ENCODE measurements around the gene NR3C2. TPM values are rescaled to one million over a fixed set of nuclear protein-coding genes. Genes with fewer than 3 reads are reported as not detected.

The NR3C2 gene
- total RNA-seq, 1 experiment from 2014 or later = 14.2 TPM

DNA sequence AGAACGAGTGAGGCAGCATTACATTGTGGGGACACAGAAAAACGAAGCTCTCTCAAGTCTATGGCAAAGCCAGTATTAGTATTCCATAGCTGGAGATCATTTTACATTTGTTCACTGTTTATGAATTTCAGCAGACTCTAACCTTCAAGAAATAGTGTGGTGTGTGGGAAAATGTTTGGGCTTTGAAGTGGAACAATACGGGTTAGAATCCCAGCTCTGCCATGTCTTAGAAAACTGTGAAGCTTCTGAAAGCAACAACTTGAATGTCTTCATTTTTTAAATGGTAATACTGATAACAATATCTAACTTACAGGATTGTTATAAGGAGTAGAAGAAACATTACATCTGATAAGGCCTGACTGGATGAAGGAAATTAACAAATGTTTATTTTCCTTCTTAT, 217.7 kb downstream of the NR3C2 start:
- TF ChIP-seq, protein P1, sequence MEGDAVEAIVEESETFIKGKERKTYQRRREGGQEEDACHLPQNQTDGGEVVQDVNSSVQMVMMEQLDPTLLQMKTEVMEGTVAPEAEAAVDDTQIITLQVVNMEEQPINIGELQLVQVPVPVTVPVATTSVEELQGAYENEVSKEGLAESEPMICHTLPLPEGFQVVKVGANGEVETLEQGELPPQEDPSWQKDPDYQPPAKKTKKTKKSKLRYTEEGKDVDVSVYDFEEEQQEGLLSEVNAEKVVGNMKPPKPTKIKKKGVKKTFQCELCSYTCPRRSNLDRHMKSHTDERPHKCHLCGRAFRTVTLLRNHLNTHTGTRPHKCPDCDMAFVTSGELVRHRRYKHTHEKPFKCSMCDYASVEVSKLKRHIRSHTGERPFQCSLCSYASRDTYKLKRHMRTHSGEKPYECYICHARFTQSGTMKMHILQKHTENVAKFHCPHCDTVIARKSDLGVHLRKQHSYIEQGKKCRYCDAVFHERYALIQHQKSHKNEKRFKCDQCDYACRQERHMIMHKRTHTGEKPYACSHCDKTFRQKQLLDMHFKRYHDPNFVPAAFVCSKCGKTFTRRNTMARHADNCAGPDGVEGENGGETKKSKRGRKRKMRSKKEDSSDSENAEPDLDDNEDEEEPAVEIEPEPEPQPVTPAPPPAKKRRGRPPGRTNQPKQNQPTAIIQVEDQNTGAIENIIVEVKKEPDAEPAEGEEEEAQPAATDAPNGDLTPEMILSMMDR (IDR thresholded peaks at IDR 0.05; ENCODE audit: unreplicated experiment) = no peak
- CTCF ChIA-PET = interaction anchor here (0.6 kb wide), 1 partner anchor 127 kb away, joined by 4 read pairs; no protein-coding TSS in a partner anchor
- Mint-ChIP-seq H3K27ac (ENCODE audit: unreplicated experiment) (no peak overlapping the region), H3K27me3 (ENCODE audit: unreplicated experiment) (no peaks in the 10 kb centered on the region), H3K9me3 (ENCODE audit: low read depth, unreplicated experiment) (no peaks in the 10 kb centered on the region), H3K4me1 (ENCODE audit: low read depth, unreplicated experiment) (no peaks in the 10 kb centered on the region), H3K4me3 (ENCODE audit: low read depth, unreplicated experiment) (no peak overlapping the region), H3K36me3 (ENCODE audit: insufficient read depth, unreplicated experiment) (no peaks in the 10 kb centered on the region)
- intact Hi-C loops (cut with micrococcal nuclease; ENCODE audit: unreplicated experiment) = no loop called here
- BruUV-seq (replicated peaks) = no TSS peak
- DNase-seq = no peak

DNA sequence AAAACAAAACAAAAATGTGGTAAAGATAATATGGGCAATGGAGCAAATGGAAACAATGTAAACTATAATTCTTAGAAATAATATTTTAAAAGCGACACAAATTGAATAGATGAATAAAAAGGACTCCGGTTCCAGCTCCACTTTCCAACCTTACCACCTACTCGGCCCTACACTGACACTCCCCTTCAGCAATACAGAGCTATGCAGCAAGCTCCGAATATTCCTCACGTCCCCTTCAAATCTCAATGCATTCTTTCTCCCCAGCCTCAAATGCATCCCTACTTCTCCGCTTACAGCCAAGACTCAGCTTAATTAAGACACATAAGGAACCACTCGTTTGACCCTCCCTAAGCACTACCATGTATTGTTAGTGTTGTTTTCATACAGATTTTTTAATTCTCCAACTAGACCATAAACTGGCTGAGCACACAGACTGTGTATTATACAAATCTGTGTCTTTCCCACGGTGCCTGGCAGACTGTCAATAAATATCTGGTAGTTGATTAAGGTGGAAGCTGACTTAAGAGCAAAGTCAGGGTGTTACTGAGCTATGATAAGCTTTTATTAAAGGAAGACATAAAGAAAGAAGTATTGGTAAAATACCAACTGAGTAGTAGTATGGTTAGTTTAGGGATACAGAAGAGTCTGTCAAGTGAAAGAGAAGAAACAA, 219.1 kb downstream of the NR3C2 start:
- intact Hi-C loops (cut with micrococcal nuclease; ENCODE audit: unreplicated experiment) = no loop called here
- DNase-seq = no peak
- no peaks in the 10 kb centered on the region for H3K4me1 Mint-ChIP-seq (ENCODE audit: low read depth, unreplicated experiment)
- H3K27me3 Mint-ChIP-seq (ENCODE audit: unreplicated experiment) = no peaks in the 10 kb centered on the region
- BruUV-seq (replicated peaks) = no TSS peak
- TF ChIP-seq, protein P1 (IDR thresholded peaks at IDR 0.05; ENCODE audit: unreplicated experiment) = no peak
- H3K36me3 Mint-ChIP-seq (ENCODE audit: insufficient read depth, unreplicated experiment) = no peaks in the 10 kb centered on the region
- H3K4me3 Mint-ChIP-seq (ENCODE audit: low read depth, unreplicated experiment) = no peak overlapping the region
- no peaks in the 10 kb centered on the region for H3K9me3 Mint-ChIP-seq (ENCODE audit: low read depth, unreplicated experiment)
- CTCF ChIA-PET = no interaction called here
- H3K27ac Mint-ChIP-seq (ENCODE audit: unreplicated experiment) = no peak overlapping the region

DNA sequence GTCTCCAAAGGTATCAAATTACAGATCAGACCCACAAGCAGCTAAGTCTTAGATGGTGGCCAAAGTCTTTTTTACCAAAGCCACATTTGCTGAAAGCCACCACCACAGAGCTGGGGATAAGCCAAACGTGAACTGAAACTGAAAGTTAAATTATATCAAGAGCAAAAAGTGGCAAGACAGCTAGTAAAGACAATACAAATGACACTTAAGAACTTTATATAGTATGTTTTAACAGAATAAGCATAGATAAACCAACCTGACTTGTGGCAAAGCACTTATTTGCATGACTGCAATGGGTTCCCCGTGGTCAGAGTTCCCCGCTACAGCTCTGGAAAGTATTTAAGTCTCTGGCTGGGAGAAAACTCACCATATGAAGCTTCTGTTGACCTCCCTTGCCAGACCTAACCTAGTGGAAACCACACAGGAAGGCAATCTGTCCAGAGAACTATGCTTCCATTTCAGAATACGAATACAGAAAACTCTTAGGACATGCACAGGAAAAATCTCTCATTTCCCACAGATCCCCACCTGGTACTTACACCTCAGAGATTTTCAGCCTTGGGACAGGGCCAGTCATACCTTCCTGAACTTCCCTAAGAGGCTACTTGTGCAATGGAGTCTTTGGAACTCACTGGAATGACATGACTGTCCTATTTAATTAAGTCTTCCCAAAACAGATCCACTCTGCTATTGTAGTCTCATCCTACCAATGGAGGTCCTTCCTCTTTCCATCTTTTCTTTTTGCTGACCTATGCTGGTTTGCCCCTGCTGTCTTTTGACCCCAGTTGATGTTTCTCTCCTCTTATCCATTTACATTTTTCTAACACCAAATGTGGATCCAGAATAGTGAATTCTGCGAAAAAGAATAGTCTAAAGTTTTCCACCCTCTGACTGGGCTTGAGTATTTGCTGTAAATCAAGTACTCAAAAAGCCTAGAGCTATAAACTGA, 225.1 kb downstream of the NR3C2 start:
- Mint-ChIP-seq H3K4me3 (ENCODE audit: low read depth, unreplicated experiment) (no peak overlapping the region), H3K4me1 (ENCODE audit: low read depth, unreplicated experiment) (peaks cover 22% of the 10 kb centered on the region), H3K9me3 (ENCODE audit: low read depth, unreplicated experiment) (no peaks in the 10 kb centered on the region), H3K27me3 (ENCODE audit: unreplicated experiment) (no peaks in the 10 kb centered on the region), H3K36me3 (ENCODE audit: insufficient read depth, unreplicated experiment) (no peaks in the 10 kb centered on the region), H3K27ac (ENCODE audit: unreplicated experiment) (no peak overlapping the region)
- TF ChIP-seq, protein P1 (IDR thresholded peaks at IDR 0.05; ENCODE audit: unreplicated experiment) = no peak
- intact Hi-C loops (cut with micrococcal nuclease; ENCODE audit: unreplicated experiment) = loop anchor here (10.0 kb wide), 1 partner anchor 162 kb away; no protein-coding TSS in a partner anchor
- no peak for DNase-seq
- no TSS peak for BruUV-seq (replicated peaks)
- CTCF ChIA-PET = no interaction called here

DNA sequence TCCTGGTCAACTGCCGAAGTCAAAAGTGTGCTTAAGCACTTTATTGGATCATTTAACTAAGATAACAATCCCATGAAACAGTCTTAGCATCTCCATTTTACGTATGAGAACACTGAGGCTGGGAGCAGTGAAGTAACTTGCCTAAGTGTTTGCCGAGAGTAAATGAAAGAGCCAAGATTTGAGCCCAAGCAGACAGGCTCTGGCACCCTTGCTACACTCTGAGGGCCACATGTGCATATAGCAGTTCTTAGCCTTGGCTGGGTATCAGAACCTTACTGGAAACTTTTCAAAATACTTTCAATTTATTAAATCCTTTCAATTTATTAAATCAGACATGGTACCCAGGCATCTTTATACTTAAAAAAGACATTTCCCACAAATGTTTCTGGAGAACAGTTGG, 225.9 kb downstream of the NR3C2 start:
- H3K36me3 Mint-ChIP-seq (ENCODE audit: insufficient read depth, unreplicated experiment) = no peaks in the 10 kb centered on the region
- BruUV-seq (replicated peaks) = no TSS peak
- no peak for DNase-seq
- no peaks in the 10 kb centered on the region for H3K27me3 Mint-ChIP-seq (ENCODE audit: unreplicated experiment)
- intact Hi-C loops (cut with micrococcal nuclease; ENCODE audit: unreplicated experiment) = loop anchor here (10.0 kb wide), 1 partner anchor 162 kb away; no protein-coding TSS in a partner anchor
- H3K27ac Mint-ChIP-seq (ENCODE audit: unreplicated experiment) = no peak overlapping the region
- CTCF ChIA-PET = no interaction called here
- H3K9me3 Mint-ChIP-seq (ENCODE audit: low read depth, unreplicated experiment) = no peaks in the 10 kb centered on the region
- H3K4me3 Mint-ChIP-seq (ENCODE audit: low read depth, unreplicated experiment) = no peak overlapping the region
- TF ChIP-seq, protein P1 (IDR thresholded peaks at IDR 0.05; ENCODE audit: unreplicated experiment) = no peak
- peaks cover 22% of the 10 kb centered on the region for H3K4me1 Mint-ChIP-seq (ENCODE audit: low read depth, unreplicated experiment)
